Activated CD8-positive, alpha-beta T cell treated with anti-CD3 and anti-CD28 coated beads for 36 hours (primary cell): ENCODE measurements around the gene TEX51. TPM values are rescaled to one million over a fixed set of nuclear protein-coding genes. Genes with fewer than 3 reads are reported as not detected.

Experiments
- ATAC-seq: fragments of 200-7000 bp; cut with Tn5 transposase; one replicate; pipeline ENCODE4 v1.10.0; 2021; ENCODE audit warnings: mild to moderate bottlenecking, moderate library complexity
- CTCF ChIA-PET: fragments of 350-600 bp; sonication (Branson Sonifier 250); formaldehyde crosslinking; loops from one replicate; lab custom pipeline; 2021; ENCODE audit warnings: antibody characterized with exemption; lab: Charles Lee
- POLR2A ChIA-PET: fragments of 350-600 bp; sonication (Branson Sonifier 250); formaldehyde crosslinking; loops from one replicate; lab custom pipeline; 2021; ENCODE audit warnings: antibody characterized with exemption; lab: Charles Lee
- DNase-seq: peaks from one replicate; pipeline ENCODE4 v3.0.0-alpha.2; 2020
- H3K27ac Mint-ChIP-seq: one replicate; pipeline ENCODE4 v1.8.0; 2021; ENCODE audit warnings: mild to moderate bottlenecking, mixed read lengths
- H3K27me3 Mint-ChIP-seq: one replicate; pipeline ENCODE4 v1.8.0; 2021; ENCODE audit warnings: mixed read lengths
- H3K36me3 Mint-ChIP-seq: one replicate; pipeline ENCODE4 v1.8.0; 2021; ENCODE audit warnings: low read depth, mixed read lengths
- H3K4me1 Mint-ChIP-seq: one replicate; pipeline ENCODE4 v1.8.0; 2021; ENCODE audit warnings: low read depth, mixed read lengths
- H3K4me3 Mint-ChIP-seq: one replicate; pipeline ENCODE4 v1.8.0; 2021; ENCODE audit warnings: mild to moderate bottlenecking, moderate library complexity, mixed read lengths
- H3K9me3 Mint-ChIP-seq: one replicate; pipeline ENCODE4 v1.8.0; 2021; ENCODE audit warnings: mixed read lengths
- intact Hi-C: fragments of 100-400 bp; cut with micrococcal nuclease; formaldehyde crosslinking; loops from one replicate; pipeline ENCODE4 v1.10.0; 2022
- total RNA-seq, 2 experiments: library from RNA; stranded (reverse); gene quantifications; one replicate each; pipeline ENCODE4 v1.2.3, GENCODE V29; 2021
- TF ChIP-seq, protein P1 (sequence below): fragments of 200-600 bp; IDR thresholded peaks from one replicate; pipeline ENCODE4 v1.8.0; 2022; ENCODE audit warnings: antibody characterized with exemption, mild to moderate bottlenecking

The TEX51 gene
- total RNA-seq, 2 experiments from 2014 or later, result not detected

DNA sequence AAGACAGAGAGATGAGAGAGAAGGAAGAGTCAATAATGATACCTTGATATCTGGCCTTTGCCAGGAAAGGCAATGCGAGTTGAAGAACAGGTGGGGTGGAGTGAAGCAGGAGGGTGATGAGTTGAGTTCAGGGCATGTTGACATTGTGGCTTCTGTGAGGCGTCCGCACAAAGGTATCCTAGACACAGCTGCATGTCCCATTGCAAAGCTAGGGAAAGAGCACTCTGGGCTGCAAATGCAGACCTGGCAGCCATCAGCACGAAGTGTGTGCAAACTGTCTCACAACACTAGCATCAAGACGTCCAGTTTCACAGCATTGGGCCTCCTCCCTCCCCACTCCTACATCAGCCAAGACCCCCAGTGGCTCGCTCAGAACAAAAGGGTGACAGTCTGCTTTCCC is 36.1 kb downstream of the TEX51 start:
- Mint-ChIP-seq H3K4me3 (no peak overlapping the region), H3K4me1 (no peaks in the 10 kb centered on the region), H3K27ac (no peak overlapping the region), H3K36me3 (no peaks in the 10 kb centered on the region), H3K9me3 (no peaks in the 10 kb centered on the region), H3K27me3 (peaks cover 15% of the 10 kb centered on the region)
- ChIA-PET CTCF (no interaction called here), POLR2A (no interaction called here)
- ATAC-seq (no peak), DNase-seq (no peak)
- intact Hi-C loops, result no loop called here
- TF ChIP-seq, protein P1, sequence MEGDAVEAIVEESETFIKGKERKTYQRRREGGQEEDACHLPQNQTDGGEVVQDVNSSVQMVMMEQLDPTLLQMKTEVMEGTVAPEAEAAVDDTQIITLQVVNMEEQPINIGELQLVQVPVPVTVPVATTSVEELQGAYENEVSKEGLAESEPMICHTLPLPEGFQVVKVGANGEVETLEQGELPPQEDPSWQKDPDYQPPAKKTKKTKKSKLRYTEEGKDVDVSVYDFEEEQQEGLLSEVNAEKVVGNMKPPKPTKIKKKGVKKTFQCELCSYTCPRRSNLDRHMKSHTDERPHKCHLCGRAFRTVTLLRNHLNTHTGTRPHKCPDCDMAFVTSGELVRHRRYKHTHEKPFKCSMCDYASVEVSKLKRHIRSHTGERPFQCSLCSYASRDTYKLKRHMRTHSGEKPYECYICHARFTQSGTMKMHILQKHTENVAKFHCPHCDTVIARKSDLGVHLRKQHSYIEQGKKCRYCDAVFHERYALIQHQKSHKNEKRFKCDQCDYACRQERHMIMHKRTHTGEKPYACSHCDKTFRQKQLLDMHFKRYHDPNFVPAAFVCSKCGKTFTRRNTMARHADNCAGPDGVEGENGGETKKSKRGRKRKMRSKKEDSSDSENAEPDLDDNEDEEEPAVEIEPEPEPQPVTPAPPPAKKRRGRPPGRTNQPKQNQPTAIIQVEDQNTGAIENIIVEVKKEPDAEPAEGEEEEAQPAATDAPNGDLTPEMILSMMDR, result no peak

DNA sequence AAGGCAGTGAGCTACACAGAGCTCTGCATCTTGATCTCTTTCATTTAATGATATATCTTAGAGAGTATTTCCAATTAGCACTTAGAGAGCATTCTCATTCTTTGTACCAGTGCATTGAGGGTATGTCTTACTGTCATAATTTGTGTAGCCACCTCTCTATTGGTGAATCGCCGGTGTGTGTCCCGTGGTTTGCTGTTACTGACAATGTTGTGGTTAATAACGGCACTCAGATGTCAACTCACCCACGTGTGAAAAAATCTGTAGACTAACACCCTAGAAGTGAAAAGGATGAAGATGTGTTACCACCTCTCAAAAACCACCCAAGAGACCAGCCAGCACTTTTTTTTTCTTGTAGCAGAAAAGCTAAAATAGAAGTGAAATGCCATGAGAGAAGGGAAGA is 37.1 kb downstream of the TEX51 start:
- Mint-ChIP-seq H3K27ac (no peak overlapping the region), H3K4me1 (no peaks in the 10 kb centered on the region), H3K36me3 (no peaks in the 10 kb centered on the region), H3K27me3 (peaks cover 11% of the 10 kb centered on the region), H3K9me3 (no peaks in the 10 kb centered on the region), H3K4me3 (no peak overlapping the region)
- ChIA-PET POLR2A (no interaction called here), CTCF (no interaction called here)
- DNase-seq, result no peak
- intact Hi-C loops, result no loop called here
- ATAC-seq, result no peak
- TF ChIP-seq, protein P1, result no peak

DNA sequence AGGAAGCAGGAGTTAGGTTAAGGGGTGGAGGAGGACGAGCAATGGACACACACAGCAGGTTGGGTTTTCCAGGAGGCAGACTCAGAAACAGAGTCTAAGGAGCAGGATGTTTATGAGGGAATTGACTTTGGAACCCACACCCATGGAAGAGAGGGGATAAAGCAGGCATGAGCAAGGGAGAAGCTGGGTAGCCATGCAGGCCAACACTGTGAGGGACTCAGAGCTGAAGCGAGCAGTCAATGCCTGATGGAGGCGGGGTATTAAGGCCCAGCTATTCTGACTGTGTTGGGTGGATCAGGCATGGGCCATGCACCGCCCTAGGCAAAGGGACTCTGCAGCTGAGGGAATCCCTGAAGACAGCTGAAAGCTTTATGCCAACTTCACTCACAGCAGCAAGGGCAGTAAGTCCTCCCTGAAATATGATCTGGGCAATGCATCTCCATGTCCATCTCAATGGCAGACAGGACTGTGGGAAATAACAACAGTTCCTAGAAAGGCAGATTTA is 37.6 kb downstream of the TEX51 start:
- H3K4me1 Mint-ChIP-seq, result no peaks in the 10 kb centered on the region
- intact Hi-C loops, result no loop called here
- no peak for DNase-seq
- H3K4me3 Mint-ChIP-seq, result no peak overlapping the region
- CTCF ChIA-PET, result no interaction called here
- TF ChIP-seq, protein P1, result no peak
- H3K27me3 Mint-ChIP-seq, result peaks cover 9% of the 10 kb centered on the region
- no peak overlapping the region for H3K27ac Mint-ChIP-seq
- ATAC-seq, result no peak
- no peaks in the 10 kb centered on the region for H3K36me3 Mint-ChIP-seq
- POLR2A ChIA-PET, result no interaction called here
- H3K9me3 Mint-ChIP-seq, result no peaks in the 10 kb centered on the region

DNA sequence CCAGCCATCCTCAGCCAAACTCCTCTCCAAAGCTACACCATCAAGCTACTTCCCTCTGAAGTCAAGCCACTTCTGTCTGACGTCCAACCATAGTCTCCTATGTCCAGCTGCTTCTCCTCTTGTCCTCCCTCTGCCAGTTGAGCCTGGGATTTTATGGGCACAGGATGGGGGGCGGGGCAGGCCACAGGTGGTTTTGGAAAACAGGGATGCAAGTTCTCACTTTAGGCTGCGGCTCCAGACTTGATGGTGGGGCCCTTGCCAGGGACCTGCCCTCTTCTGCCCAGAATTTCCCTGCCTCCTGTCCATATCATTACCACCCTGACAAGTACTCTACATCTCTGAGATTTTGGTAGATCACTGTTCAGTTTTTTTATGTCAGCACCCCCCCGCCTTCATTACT is 41.6 kb downstream of the TEX51 start:
- no peak for DNase-seq
- Mint-ChIP-seq H3K9me3 (peaks cover 5% of the 10 kb centered on the region), H3K27me3 (peaks cover 9% of the 10 kb centered on the region), H3K36me3 (no peaks in the 10 kb centered on the region), H3K4me3 (no peak overlapping the region), H3K27ac (no peak overlapping the region), H3K4me1 (no peaks in the 10 kb centered on the region)
- no peak for ATAC-seq
- ChIA-PET POLR2A (no interaction called here), CTCF (no interaction called here)
- TF ChIP-seq, protein P1, result no peak
- intact Hi-C loops, result no loop called here

DNA sequence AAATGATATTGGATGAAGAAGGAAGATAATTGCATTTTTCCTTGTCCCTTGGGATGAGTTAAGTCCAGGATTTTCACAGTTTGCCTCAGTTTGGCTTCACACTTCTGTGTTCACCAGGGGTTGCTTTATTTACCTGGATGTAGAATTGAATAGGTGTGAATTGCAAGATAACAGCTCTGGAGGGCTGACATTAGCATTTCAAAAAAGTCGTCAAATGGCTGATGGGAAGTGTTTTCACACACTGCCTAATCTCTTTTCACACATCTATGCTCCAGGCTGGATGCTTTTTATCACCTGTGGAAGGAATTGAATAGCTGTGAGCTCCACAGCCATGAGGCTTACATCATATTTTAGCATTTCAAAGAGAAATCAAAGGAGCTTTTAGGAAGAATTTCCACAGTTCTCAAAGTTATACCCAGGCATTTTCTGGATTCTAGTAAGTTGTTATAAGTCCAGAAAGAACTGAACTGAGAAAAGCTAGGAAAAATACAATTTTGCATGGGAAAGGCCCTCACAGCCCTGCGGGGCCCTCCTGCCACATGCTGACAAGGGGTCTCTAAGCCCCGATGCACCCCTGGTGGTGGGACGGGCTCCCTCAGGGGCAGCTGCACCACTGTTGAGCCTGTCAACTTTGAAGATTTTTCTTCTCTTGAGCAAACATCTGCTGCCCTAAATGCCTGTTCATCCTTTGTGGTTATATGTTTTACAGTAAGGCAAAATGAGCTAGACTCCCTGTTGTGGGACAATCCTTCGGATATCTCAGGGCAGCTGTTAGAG is 43.9 kb downstream of the TEX51 start:
- no peak overlapping the region for H3K4me3 Mint-ChIP-seq
- POLR2A ChIA-PET, result no interaction called here
- CTCF ChIA-PET, result interaction anchor here (1.0 kb wide), 1 partner anchor 29 kb away, joined by 3 read pairs; no protein-coding TSS in a partner anchor
- H3K4me1 Mint-ChIP-seq, result no peaks in the 10 kb centered on the region
- no peak for ATAC-seq
- no peak for DNase-seq
- H3K9me3 Mint-ChIP-seq, result peaks cover 5% of the 10 kb centered on the region
- intact Hi-C loops, result no loop called here
- peaks cover 2% of the 10 kb centered on the region for H3K27me3 Mint-ChIP-seq
- no peak overlapping the region for H3K27ac Mint-ChIP-seq
- TF ChIP-seq, protein P1, result no peak
- H3K36me3 Mint-ChIP-seq, result no peaks in the 10 kb centered on the region
